ENCODE data around the gene LTB4R2. TPM values are rescaled to one million over a fixed set of nuclear protein-coding genes. Genes with fewer than 3 reads are reported as not detected.
A peak's percentile ranks its signal among the peaks of the same experiment; 100 is the strongest.

LTB4R2 gene
- total and polyA plus RNA-seq, 11 donors: 0.53 to 3.8 (median 1.6) TPM

GRCh38 chr14:24261969-24262327 lies 48.0 kb upstream of the LTB4R2 start:
- DNase-seq: no peak
- Histone ChIP-seq H3K27ac (no peak overlapping the region), H3K4me1 (no peaks in the 10 kb centered on the region), H3K9me3 (no peaks in the 10 kb centered on the region), H3K4me3 (no peak overlapping the region), H3K36me3 (peaks cover 0 to 21% (median 12%) of the 10 kb centered on the region in 9 donors), H3K27me3 (no peaks in the 10 kb centered on the region)
- 91 to 100% (median 92%) methylated on average over 2 to 19 of the region's 19 CpGs for WGBS, 4 donors
- TF ChIP-seq CTCF (IDR thresholded peaks at IDR 0.05) (no peak), POLR2A (IDR thresholded peaks at IDR 0.05) (no peak)
- ATAC-seq: no peak
- intact Hi-C loops (cut with DNase I): no loop called here

GRCh38 chr14:24262821-24263733 lies 46.9 kb upstream of the LTB4R2 start, which contains the start of gene TGM1:
Gene TGM1, minus strand, starts transcription at chr14:24263177. Its CDS starts 825 bp downstream, at chr14:24262352.
- Histone ChIP-seq H3K27me3 (no peaks in the 10 kb centered on the region), H3K4me1 (no peaks in the 10 kb centered on the region), H3K27ac (no peak within 1 kb of the TSS), H3K9me3 (no peaks in the 10 kb centered on the region), H3K36me3 (peaks cover 0 to 32% (median 22%) of the 10 kb centered on the region in 9 donors), H3K4me3 (no peak within 1 kb of the TSS)
- TF ChIP-seq CTCF (IDR thresholded peaks at IDR 0.05) (no peak), POLR2A (IDR thresholded peaks at IDR 0.05) (no peak)
- ATAC-seq (no peak), DNase-seq (peak in 1 of 5 donors; percentile 14)
- intact Hi-C loops (cut with DNase I): no loop called here
- WGBS, 4 donors: 86 to 89% (median 87%) methylated on average over 13 to 14 of the region's 14 CpGs

GRCh38 chr14:24263848-24264247 lies 46.1 kb upstream of the LTB4R2 start:
- DNase-seq (no peak), ATAC-seq (no peak)
- Histone ChIP-seq H3K36me3 (peaks cover 0 to 40% (median 23%) of the 10 kb centered on the region in 9 donors), H3K27ac (no peak overlapping the region), H3K27me3 (no peaks in the 10 kb centered on the region), H3K4me1 (no peaks in the 10 kb centered on the region), H3K4me3 (no peak overlapping the region), H3K9me3 (no peaks in the 10 kb centered on the region)
- TF ChIP-seq POLR2A (IDR thresholded peaks at IDR 0.05) (no peak), CTCF (IDR thresholded peaks at IDR 0.05) (no peak)
- intact Hi-C loops (cut with DNase I): no loop called here
- 75 to 86% (median 80%) methylated on average over 6 of the region's 6 CpGs for WGBS, 4 donors

- Histone ChIP-seq H3K27ac (no peak overlapping the region), H3K36me3 (peaks cover 0 to 44% (median 26%) of the 10 kb centered on the region in 9 donors), H3K4me1 (no peaks in the 10 kb centered on the region), H3K27me3 (no peaks in the 10 kb centered on the region), H3K9me3 (no peaks in the 10 kb centered on the region), H3K4me3 (no peak overlapping the region)
- TF ChIP-seq POLR2A (IDR thresholded peaks at IDR 0.05) (no peak), CTCF (IDR thresholded peaks at IDR 0.05) (no peak)
- intact Hi-C loops (cut with DNase I): no loop called here
- peak in 1 of 5 donors; percentile 14 for DNase-seq
- ATAC-seq: no peak
- 79 to 84% (median 80%) methylated on average over 5 to 6 of the region's 6 CpGs for WGBS, 4 donors
These were observed 45.6 kb upstream of the LTB4R2 start for GRCh38 chr14:24264298-24264697.

Measured in heart left ventricle (tissue), 16 donors.